Neural progenitor cell (in vitro differentiated cells): ENCODE data around the gene TMEM94.

Experiments
- EZH2 ChIP-seq: fragments of 200-600 bp; sonication (generic); IDR thresholded peaks from 2 replicates; pipeline ENCODE4 v1.6.1; 2017; ENCODE audit warnings: antibody characterized with exemption, mild to moderate bottlenecking, moderate library complexity
- EZH2phosphoT487 ChIP-seq: fragments of 200-600 bp; sonication (generic); IDR thresholded peaks from 2 replicates; pipeline ENCODE4 v1.6.1; 2017; ENCODE audit warnings: antibody characterized with exemption
- TF ChIP-seq, protein P1 (sequence below): fragments of 200-600 bp; sonication (generic); IDR thresholded peaks from 2 replicates; pipeline ENCODE4 v1.5.1; 2017; ENCODE audit warnings: antibody characterized with exemption, mild to moderate bottlenecking

DNA sequence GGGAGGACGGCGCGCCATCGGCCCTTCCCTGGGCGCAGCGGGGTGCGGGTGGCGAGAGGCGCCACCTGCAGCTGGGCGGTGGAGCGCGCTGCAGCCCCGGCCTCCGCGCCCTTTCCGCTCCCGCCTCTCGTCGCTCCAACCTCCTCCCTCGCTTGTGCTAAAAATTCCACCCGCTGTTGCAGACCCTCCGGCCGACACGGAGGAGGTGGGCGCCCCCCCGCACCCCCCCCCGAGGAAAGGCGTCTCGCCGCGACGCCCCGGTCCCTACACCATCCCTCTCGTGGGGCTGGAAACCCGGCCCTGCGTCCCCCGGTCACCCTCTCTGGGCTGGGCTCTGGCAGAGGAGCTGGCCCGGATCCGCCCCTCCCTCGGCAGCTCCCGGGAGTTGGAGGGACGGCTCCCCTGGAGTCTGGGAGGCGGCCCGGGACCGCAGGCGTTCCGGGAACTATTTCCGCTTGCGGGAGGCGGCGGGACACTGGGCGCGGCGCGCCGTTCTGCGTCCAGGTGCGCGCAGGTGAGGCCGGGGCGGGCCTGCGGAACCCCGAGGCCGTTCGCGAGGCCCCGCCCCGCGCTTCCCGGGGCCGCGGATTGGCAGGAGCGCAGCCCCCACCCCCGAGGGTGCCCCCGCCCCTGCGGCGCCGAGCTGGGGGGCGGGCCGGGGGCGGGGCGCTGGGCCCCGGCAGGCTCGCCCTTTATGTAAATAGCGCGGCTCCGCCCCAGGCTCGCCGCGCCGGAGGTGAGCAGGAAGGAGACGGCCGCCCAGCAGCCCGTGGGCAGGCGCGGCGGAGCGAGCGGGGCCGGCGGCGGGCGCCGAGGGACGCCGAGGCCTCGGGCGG lies 68.8 kb downstream of the TMEM94 start, which contains the start of gene LLGL2:
- TF ChIP-seq, protein P1, sequence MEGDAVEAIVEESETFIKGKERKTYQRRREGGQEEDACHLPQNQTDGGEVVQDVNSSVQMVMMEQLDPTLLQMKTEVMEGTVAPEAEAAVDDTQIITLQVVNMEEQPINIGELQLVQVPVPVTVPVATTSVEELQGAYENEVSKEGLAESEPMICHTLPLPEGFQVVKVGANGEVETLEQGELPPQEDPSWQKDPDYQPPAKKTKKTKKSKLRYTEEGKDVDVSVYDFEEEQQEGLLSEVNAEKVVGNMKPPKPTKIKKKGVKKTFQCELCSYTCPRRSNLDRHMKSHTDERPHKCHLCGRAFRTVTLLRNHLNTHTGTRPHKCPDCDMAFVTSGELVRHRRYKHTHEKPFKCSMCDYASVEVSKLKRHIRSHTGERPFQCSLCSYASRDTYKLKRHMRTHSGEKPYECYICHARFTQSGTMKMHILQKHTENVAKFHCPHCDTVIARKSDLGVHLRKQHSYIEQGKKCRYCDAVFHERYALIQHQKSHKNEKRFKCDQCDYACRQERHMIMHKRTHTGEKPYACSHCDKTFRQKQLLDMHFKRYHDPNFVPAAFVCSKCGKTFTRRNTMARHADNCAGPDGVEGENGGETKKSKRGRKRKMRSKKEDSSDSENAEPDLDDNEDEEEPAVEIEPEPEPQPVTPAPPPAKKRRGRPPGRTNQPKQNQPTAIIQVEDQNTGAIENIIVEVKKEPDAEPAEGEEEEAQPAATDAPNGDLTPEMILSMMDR, result peak; percentile 47
- no peak for TF ChIP-seq EZH2
- no peak for TF ChIP-seq EZH2phosphoT487
